BLaER1 (cell line): Measurements from ENCODE around the gene ZNF614.

Experiments used
- H3K27ac ChIP-seq: shearing (Covaris generic); formaldehyde crosslinking; 2 replicates; pipeline ENCODE4 v1.8.1; 2022
- H3K27me3 ChIP-seq: shearing (Covaris generic); formaldehyde crosslinking; 2 replicates; pipeline ENCODE4 v1.8.1; 2022
- H3K36me3 ChIP-seq: shearing (Covaris generic); formaldehyde crosslinking; 2 replicates; pipeline ENCODE4 v1.8.1; 2022
- H3K4me1 ChIP-seq: shearing (Covaris generic); formaldehyde crosslinking; 2 replicates; pipeline ENCODE4 v1.8.1; 2022
- H3K4me2 ChIP-seq: shearing (Covaris generic); formaldehyde crosslinking; 2 replicates; pipeline ENCODE4 v1.8.1; 2022
- H3K4me3 ChIP-seq: shearing (Covaris generic); formaldehyde crosslinking; 2 replicates; pipeline ENCODE4 v1.8.1; 2022
- H3K9ac ChIP-seq: shearing (Covaris generic); formaldehyde crosslinking; 2 replicates; pipeline ENCODE4 v1.8.1; 2022
- H3K9me3 ChIP-seq: shearing (Covaris generic); formaldehyde crosslinking; 2 replicates; pipeline ENCODE4 v1.8.1; 2022
- H4K20me1 ChIP-seq: shearing (Covaris generic); formaldehyde crosslinking; 2 replicates; pipeline ENCODE4 v1.8.1; 2022
- Cebpa-rat ChIP-seq: shearing (Covaris generic); IDR thresholded peaks from 2 replicates; pipeline ENCODE4 v1.8.1; 2022

Gene ZNF614

DNA sequence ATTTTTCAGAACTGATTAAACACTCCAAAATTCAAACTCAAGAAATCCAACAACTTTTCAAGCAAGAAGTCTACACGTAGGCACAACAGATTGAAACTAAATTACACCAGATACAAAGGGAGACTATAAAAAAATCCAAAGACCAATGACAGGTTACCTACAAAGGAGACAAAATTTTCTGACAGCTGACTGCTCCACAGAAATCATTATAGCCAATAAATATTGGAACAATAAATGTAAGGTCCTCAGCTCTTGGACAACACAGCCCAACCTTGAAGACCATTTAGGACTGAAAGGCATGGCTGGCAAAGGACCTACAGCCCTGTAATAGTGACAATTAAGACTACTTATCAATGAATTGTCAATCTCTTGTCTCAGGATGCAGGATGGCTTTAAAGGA lies 57.5 kb downstream of the ZNF614 start:
- H3K9ac ChIP-seq: no peak overlapping the region
- TF ChIP-seq Cebpa-rat: no peak
- no peak overlapping the region for H3K27ac ChIP-seq
- no peak overlapping the region for H3K4me2 ChIP-seq
- peaks cover 99% of the 10 kb centered on the region for H3K9me3 ChIP-seq
- no peaks in the 10 kb centered on the region for H4K20me1 ChIP-seq
- H3K4me3 ChIP-seq: no peak overlapping the region
- no peaks in the 10 kb centered on the region for H3K27me3 ChIP-seq
- H3K36me3 ChIP-seq: peaks cover 96% of the 10 kb centered on the region
- H3K4me1 ChIP-seq: no peaks in the 10 kb centered on the region

DNA sequence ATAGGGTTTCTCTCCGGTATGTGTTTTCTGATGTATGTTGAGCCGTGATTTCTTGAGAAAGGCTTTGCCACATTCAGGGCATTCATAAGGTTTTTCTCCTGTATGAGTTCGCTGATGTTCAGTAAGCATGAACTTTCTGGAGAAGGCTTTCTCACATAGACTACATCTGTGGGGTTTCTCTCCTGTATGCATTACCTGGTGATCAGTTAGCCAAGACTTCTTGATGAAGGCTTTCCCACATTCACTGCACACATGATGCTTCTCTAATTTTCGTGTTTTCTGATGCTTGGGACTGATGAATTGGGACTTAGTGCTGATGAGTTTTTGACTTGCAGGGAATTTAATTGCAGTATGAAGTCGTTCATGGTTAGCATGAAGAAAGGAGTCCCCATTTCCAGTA lies 62.6 kb downstream of the ZNF614 start:
- peaks cover 93% of the 10 kb centered on the region for H3K36me3 ChIP-seq
- no peak overlapping the region for H3K4me2 ChIP-seq
- H4K20me1 ChIP-seq: no peaks in the 10 kb centered on the region
- H3K4me3 ChIP-seq: no peak overlapping the region
- no peak overlapping the region for H3K27ac ChIP-seq
- peaks cover 9% of the 10 kb centered on the region for H3K4me1 ChIP-seq
- peaks cover 90% of the 10 kb centered on the region for H3K9me3 ChIP-seq
- TF ChIP-seq Cebpa-rat: no peak
- no peak overlapping the region for H3K9ac ChIP-seq
- no peaks in the 10 kb centered on the region for H3K27me3 ChIP-seq
